WI38 (cell line): Measurements from ENCODE around the gene SLC9C2.

Source experiments
- H3K4me3 ChIP-seq: 2 replicates; pipeline ENCODE4 v1.5.1; 2011; ENCODE audit warnings: low read depth, mild to moderate bottlenecking, control low read depth, low read length
- CTCF ChIP-seq: IDR thresholded peaks from 2 replicates; pipeline ENCODE4 v1.5.1; 2012; ENCODE audit warnings: low read depth, mild to moderate bottlenecking, control low read depth, low read length

Gene SLC9C2

DNA sequence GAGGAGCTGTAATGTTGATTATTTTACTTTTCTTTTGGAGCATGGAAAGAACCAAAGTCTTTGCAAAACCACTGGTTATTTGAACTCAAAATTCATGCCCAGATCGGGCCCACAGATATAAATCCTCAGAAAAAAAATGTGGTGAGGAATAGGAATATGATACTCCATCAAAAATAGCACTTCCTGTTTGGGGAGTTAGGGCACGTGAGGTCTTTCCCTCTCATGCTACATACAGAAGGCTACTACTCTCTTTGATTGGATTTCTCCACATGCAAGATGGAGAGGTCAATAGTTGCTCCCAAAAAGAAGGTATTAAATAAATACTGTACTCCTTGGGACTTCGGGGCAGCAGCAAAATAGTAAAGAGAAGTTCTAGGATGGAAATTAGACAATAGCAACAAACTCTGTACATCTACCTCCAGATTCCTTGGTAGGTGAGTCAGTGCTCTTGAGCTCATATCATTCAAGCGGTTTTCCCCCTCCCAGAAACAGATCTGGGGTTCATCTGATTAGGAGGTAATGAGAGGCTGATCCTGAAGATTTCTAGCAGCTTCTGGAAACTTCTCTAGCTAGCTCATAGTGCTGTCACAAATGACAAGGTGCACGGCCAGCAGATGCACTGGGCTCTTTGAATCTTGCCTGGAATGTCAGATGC lies 47.1 kb downstream of the SLC9C2 start:
- no peak for TF ChIP-seq CTCF
- no peak overlapping the region for H3K4me3 ChIP-seq

GRCh38 chr1:173554541-173555250 lies 48.2 kb downstream of the SLC9C2 start:
- TF ChIP-seq CTCF = no peak
- H3K4me3 ChIP-seq = no peak overlapping the region

GRCh38 chr1:173554089-173554488 lies 48.8 kb downstream of the SLC9C2 start:
- H3K4me3 ChIP-seq = no peak overlapping the region
- TF ChIP-seq CTCF = no peak

DNA sequence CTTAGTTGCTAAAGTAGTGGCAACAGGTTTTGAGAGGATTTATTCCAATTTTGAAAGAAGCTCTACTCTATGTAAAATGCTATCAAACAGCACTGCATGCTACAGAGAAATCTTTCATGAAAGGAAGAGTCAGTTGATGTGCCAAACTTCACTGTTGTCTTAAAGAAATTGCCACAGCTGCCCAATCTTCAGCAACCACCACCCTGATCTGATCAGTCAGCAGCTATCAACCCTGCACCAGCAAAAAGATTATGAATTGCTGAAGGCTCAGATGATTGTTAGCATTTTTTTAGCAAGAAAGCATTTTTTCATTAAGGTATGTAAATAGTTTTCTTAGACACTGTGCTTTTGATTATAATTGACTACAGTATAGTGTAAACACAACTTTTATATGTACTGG lies 49.6 kb downstream of the SLC9C2 start:
- no peak for TF ChIP-seq CTCF
- H3K4me3 ChIP-seq = no peak overlapping the region

GRCh38 chr1:173551699-173552098 lies 51.2 kb downstream of the SLC9C2 start:
- no peak for TF ChIP-seq CTCF
- H3K4me3 ChIP-seq = no peak overlapping the region

- TF ChIP-seq CTCF = no peak
- no peak overlapping the region for H3K4me3 ChIP-seq
Measured at GRCh38 chr1:173549813-173550212, 53.1 kb downstream of the SLC9C2 start.

- no peak for TF ChIP-seq CTCF
- H3K4me3 ChIP-seq = no peak overlapping the region
Measured at GRCh38 chr1:173545688-173546087, 57.2 kb downstream of the SLC9C2 start.
